ENCODE measurements around the gene MYOG. TPM values are rescaled to one million over a fixed set of nuclear protein-coding genes. Genes with fewer than 3 reads are reported as not detected.

The MYOG gene
- total RNA-seq, 4 donors from 2014 or later: not detected

GRCh38 chr1:203104789-203105390 lies 19.1 kb upstream of the MYOG start:
- DNase-seq (ENCODE audit: extremely low spot score): no peak
- Histone ChIP-seq H3K9me3 (peaks cover 0 to 10% (median 0%) of the 10 kb centered on the region in 4 donors), H3K36me3 (no peaks in the 10 kb centered on the region), H3K4me1 (no peaks in the 10 kb centered on the region), H3K27ac (replicated peaks in 1 of 4) (no peak overlapping the region), H3K4me3 (no peak overlapping the region), H3K27me3 (peaks cover 0 to 4% (median 0%) of the 10 kb centered on the region in 4 donors)
- intact Hi-C loops (cut with DNase I): no loop called here
- no peak for TF ChIP-seq EP300 (IDR thresholded peaks at IDR 0.05)
- no peak for TF ChIP-seq POLR2AphosphoS5 (IDR thresholded peaks at IDR 0.05)
- TF ChIP-seq CTCF (IDR thresholded peaks at IDR 0.05): no peak
- TF ChIP-seq POLR2A (IDR thresholded peaks at IDR 0.05; ENCODE audit: low read depth): no peak

- DNase-seq (ENCODE audit: extremely low spot score): peak; percentile 82
These were observed 18.1 kb upstream of the MYOG start for GRCh38 chr1:203103829-203104495.

GRCh38 chr1:203103216-203103615 lies 17.4 kb upstream of the MYOG start:
- DNase-seq (ENCODE audit: extremely low spot score): no peak
- Histone ChIP-seq H3K9me3 (peaks cover 0 to 10% (median 0%) of the 10 kb centered on the region in 4 donors), H3K27me3 (peaks cover 0 to 4% (median 0%) of the 10 kb centered on the region in 4 donors), H3K36me3 (no peaks in the 10 kb centered on the region), H3K4me3 (no peak overlapping the region), H3K4me1 (no peaks in the 10 kb centered on the region), H3K27ac (replicated peaks in 1 of 4) (no peak overlapping the region)
- 60% methylated on average over 4 of the region's 4 CpGs for WGBS
- TF ChIP-seq POLR2A (IDR thresholded peaks at IDR 0.05; ENCODE audit: low read depth) (no peak), CTCF (IDR thresholded peaks at IDR 0.05) (no peak), POLR2AphosphoS5 (IDR thresholded peaks at IDR 0.05) (no peak), EP300 (IDR thresholded peaks at IDR 0.05) (no peak)
- intact Hi-C loops (cut with DNase I): no loop called here

More at GRCh38 chr1:203103829-203104495, 18.1 kb upstream of the MYOG start:
- H3K27ac ChIP-seq (replicated peaks in 1 of 4): no peak overlapping the region
- TF ChIP-seq EP300 (IDR thresholded peaks at IDR 0.05) (no peak), POLR2AphosphoS5 (IDR thresholded peaks at IDR 0.05) (no peak), POLR2A (IDR thresholded peaks at IDR 0.05; ENCODE audit: low read depth) (no peak), CTCF (IDR thresholded peaks at IDR 0.05) (no peak)
- no peak overlapping the region for H3K4me3 ChIP-seq
- peaks cover 0 to 4% (median 0%) of the 10 kb centered on the region in 4 donors for H3K27me3 ChIP-seq
- H3K9me3 ChIP-seq: peaks cover 0 to 10% (median 0%) of the 10 kb centered on the region in 4 donors
- H3K36me3 ChIP-seq: no peaks in the 10 kb centered on the region
- H3K4me1 ChIP-seq: no peaks in the 10 kb centered on the region
- WGBS: 77% methylated on average over 6 of the region's 6 CpGs
- intact Hi-C loops (cut with DNase I): no loop called here

GRCh38 chr1:203101813-203102634 lies 16.2 kb upstream of the MYOG start:
- H3K4me3 ChIP-seq: no peak overlapping the region
- no peak overlapping the region for H3K27ac ChIP-seq (replicated peaks in 1 of 4)

More at GRCh38 chr1:203101813-203102634, 16.2 kb upstream of the MYOG start:
- peak; percentile 86 for DNase-seq (ENCODE audit: extremely low spot score)
- intact Hi-C loops (cut with DNase I): no loop called here
- TF ChIP-seq CTCF (IDR thresholded peaks at IDR 0.05): no peak
- no peak for TF ChIP-seq EP300 (IDR thresholded peaks at IDR 0.05)
- no peak for TF ChIP-seq POLR2A (IDR thresholded peaks at IDR 0.05; ENCODE audit: low read depth)
- TF ChIP-seq POLR2AphosphoS5 (IDR thresholded peaks at IDR 0.05): no peak
- peaks cover 0 to 10% (median 0%) of the 10 kb centered on the region in 4 donors for H3K9me3 ChIP-seq
- peaks cover 0 to 4% (median 0%) of the 10 kb centered on the region in 4 donors for H3K27me3 ChIP-seq
- WGBS: 78% methylated on average over 6 of the region's 6 CpGs
- H3K4me1 ChIP-seq: no peaks in the 10 kb centered on the region
- no peaks in the 10 kb centered on the region for H3K36me3 ChIP-seq

All from esophagus muscularis mucosa (tissue), 4 donors.